Measurements from ENCODE around the gene MEGF10.
"Not testable (repeated sequence)": the region's sequence is repeated elsewhere in the genome, so short reads cannot be mapped to it uniquely, and the experiment has no call there.

The MEGF10 gene

DNA sequence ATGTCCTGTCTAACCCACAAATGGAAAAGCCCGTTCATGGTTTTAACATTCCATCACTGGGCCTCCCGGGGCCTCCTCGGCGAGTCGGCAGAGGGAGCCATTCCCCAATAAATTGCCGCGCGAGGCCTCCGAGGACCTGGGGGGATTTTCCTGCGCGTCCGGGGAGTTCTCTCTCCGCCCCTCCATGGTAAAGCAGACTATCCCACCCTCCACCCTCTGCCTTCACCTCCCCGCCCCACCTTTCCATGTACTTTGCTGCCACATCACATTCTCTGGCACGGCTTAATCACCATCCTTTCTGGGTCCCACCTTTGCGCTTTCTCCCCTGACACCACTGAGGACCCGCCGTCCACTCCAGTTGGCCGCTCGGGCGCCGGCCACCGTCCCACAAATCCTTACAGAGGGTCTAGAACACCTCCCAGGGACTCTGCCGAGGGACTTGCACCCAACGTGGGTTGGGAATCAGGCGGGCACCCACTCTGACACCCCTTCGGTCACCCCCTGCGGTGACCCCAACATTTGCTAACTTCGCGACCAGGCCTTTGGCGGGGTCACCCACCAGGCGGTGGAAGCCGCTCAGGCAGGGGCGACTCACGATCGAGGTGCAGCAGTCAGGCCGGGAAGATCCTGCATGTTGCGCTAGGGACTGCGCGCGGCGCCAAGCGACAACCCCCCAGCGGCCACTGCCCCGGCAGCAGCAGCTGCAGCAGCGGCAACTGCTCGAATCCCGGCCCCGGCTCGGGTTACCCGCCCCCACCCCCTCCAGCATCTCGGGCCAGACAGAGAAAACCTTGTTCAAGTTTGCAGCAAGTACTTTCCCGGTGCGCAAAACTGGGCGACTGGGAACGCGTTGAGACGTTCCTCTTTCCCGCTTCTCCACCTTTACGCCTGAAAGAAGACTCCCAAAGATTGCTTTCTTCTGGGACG lies at the start of gene MEGF10:
TSS of gene MEGF10 (plus strand) at position 778 of the 927 bp plus-strand sequence. CDS start 40,513 bp downstream, outside the sequence.
- peak; percentile 7 for DNase-seq

DNA sequence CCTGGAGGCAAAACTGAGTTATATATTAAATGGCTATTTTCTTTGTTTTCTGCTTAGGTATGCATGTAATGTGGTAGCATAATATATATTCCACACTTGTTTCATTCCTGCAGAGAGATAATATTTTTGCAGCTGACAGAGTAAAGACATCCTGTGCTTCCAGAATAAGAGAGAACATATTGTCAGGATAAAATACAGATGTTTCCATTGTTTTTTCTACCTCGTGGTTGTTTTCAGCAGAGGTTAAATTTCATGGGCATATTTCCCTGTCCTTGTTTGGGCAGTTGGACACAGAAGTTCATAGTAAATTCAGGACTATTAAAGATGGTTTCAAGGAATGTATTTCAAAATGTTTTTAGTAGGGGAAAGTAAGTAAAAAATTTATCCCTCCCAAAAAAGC lies 47.6 kb upstream of the MEGF10 start:
- DNase-seq = no peak

GRCh38 chr5:127254729-127255284 lies 35.8 kb upstream of the MEGF10 start:
- no peak for DNase-seq

DNA sequence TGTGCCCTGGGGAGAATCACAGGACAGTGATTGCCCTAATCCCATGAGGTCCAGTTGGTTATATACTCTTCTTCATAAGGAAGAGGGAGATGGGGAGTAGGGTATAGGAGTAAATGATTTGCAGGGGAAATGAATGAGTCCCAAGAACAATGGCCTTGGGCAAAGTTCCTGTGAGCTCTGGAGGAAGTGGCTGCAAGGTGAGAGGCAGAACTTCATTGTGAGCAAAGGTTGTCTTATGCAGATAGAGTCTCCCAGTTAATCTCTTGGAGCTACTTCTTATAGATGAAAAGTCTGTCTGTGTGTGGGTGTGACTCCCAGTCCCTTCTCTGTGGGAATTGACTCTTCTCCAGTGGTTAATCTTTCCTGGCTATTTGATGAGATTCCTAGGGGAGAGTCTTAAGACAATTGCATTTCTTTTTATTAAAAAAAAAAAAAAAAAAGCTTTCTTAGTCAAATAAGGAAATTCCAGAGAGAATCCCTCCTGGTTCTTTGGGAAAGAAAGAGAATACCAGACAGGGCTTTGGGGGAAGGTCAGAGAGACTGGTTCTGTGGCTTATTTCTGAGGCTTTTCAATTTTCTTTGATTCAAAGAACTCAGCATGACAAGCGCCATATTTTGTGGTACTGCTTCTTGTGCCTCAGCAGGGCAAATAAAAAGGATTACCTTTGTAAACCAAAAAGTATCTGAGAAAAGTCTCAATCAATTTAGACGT lies 33.6 kb upstream of the MEGF10 start:
- DNase-seq = no peak

DNA sequence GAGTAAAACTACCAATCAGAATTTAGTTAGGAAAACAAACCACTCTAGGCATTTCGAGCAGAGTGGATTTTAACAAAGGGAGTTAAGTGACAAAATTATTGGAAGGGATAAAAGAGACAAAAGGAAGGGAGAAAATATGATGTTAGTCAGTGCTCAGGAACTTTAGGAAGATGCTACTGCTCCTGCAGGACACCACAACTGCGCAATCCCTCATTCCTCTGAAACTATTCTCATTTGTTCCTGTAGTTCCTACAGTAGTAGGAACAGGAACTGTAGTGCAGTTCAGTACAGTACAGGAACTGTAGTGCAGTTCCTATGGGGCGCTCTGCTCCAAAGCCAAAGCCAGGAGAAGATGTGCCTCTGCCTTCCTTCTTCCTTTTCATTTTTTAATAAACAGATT lies 29.9 kb upstream of the MEGF10 start:
- DNase-seq = no peak

GRCh38 chr5:127265473-127265872 lies 25.1 kb upstream of the MEGF10 start:
- not testable (repeated sequence) for DNase-seq

GRCh38 chr5:127268342-127268741 lies 22.3 kb upstream of the MEGF10 start:
- DNase-seq = not testable (repeated sequence)

GRCh38 chr5:127270713-127271112 lies 19.9 kb upstream of the MEGF10 start:
- not testable (repeated sequence) for DNase-seq

- DNase-seq = no peak
Observed at GRCh38 chr5:127275641-127276193, 14.9 kb upstream of the MEGF10 start.

GRCh38 chr5:127280491-127281220 lies 9.9 kb upstream of the MEGF10 start:
- DNase-seq = no peak

DNA sequence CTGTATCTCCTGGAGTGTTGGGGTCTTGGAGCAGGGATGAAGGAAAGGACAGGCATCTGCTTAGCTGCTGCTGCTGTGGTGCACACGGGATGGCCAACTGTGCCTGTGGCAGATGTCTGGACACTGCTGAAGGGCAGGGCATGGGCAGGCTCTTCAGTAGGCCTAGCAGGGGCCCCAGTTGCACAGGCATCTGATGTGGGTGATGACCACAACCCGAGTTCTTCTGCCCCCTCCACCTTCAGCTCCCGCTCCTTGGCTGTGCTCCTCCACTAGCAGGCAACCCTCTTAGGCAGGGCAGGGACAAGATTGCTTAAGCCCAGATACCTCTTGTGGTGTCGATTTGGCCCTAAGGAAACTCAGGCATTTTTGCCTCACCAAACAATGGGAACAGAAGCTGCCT lies 9.0 kb upstream of the MEGF10 start:
- DNase-seq = no peak

DNA sequence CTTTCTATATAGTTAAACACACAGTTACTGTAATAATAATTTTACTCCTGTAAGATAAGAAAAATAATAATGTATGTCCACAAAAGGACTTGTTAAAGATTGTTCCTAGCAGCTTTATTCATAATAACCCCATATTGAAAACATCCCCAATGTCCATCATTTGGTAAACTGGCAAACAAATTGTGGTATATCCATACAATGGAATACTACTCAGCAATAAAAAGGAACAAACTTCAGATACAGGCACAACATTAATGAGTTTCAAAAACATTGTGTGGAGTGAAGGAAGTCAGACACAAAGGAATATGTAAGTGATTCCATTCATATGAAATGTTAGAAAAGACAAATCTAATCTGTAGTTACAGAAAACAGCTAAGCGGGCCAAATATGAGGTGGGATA lies 1.9 kb upstream of the MEGF10 start:
- no peak for DNase-seq

GRCh38 chr5:127290946-127291693 lies 524 bp downstream of the MEGF10 start:
- DNase-seq = no peak

- DNase-seq = no peak
Observed at GRCh38 chr5:127292030-127292735, 1.6 kb downstream of the MEGF10 start.

- DNase-seq = no peak
Observed at GRCh38 chr5:127293373-127293772, 2.8 kb downstream of the MEGF10 start.

DNA sequence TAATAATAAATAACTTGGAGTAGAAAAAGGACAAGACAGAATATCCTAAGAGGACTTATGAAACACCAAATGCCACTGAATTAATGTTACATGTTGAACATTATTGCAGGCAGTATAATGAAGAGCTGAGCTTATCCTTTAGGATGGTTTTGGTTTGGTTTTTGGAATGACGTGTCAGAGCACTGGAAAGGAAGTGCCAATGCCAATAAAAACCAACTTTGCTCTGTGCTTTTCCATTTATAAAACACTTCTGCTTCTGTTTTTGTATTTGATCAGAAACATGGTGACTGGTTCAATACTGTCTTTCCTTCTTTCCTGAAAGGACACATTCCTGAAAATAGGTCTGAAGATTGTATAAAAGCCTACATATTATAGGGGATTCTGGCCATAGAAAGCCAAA lies 4.2 kb downstream of the MEGF10 start:
- no peak for DNase-seq

DNA sequence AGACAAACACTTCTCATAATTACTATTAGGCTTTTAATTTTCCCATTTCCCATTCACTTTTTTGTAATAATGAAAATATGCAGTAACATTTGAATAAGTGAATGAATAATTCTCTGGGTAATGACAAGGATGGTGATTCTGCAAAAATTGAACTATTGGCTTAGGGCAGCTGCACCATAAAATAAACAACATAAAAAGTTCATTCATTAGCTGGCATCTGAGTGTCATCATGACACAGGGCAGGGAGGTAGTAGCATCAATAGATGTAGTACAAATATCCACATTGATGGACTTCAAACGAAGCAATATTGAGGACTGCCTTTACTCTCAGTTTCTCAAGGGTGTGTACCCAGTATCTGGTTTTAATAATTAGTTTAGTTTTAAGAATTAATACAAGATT lies 4.9 kb downstream of the MEGF10 start:
- DNase-seq = no peak

DNA sequence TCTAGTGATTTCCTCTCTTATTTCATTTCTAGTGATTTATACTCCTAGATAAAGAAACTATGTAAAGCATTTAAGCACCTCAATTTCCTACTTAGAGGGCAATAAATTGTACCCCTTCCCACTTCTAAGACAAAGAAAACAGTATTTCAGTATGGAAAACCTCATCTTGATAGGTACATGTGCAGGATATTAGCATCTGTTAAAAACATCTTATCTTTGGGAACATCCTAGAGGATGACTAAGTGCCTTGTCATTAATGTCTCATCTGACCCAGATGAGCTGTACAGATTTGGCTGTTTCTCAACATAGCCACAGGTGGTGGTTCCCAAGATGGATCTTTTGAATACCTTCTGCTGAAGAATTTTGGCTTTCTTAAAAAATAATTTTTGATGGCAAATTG lies 5.7 kb downstream of the MEGF10 start:
- no peak for DNase-seq

GRCh38 chr5:127296894-127297293 lies 6.3 kb downstream of the MEGF10 start:
- not testable (repeated sequence) for DNase-seq

GRCh38 chr5:127297348-127298035 lies 6.9 kb downstream of the MEGF10 start:
- no peak for DNase-seq

- no peak for DNase-seq
Observed at GRCh38 chr5:127298036-127298429, 7.4 kb downstream of the MEGF10 start.
